ENCODE results near the gene RALGPS2.

The RALGPS2 gene

GRCh38 chr1:178927003-178927402, 202.0 kb downstream of the RALGPS2 start:
- DNase-seq = no peak

GRCh38 chr1:178928041-178928440, 203.0 kb downstream of the RALGPS2 start:
- DNase-seq = no peak

- no peak for DNase-seq
Measured at GRCh38 chr1:178928976-178929375, 203.9 kb downstream of the RALGPS2 start.

GRCh38 chr1:178931858-178932551, 207.0 kb downstream of the RALGPS2 start:
- no peak for DNase-seq

- no peak for DNase-seq
Measured at GRCh38 chr1:178932552-178932906, 207.5 kb downstream of the RALGPS2 start.

- no peak for DNase-seq
Measured at GRCh38 chr1:178933105-178933561, 208.1 kb downstream of the RALGPS2 start.

GRCh38 chr1:178933709-178934490, 208.9 kb downstream of the RALGPS2 start:
- no peak for DNase-seq

GRCh38 chr1:178934546-178934945, 209.5 kb downstream of the RALGPS2 start:
- no peak for DNase-seq

- DNase-seq = no peak
Measured at GRCh38 chr1:178935610-178936009, 210.6 kb downstream of the RALGPS2 start.

- no peak for DNase-seq
Measured at GRCh38 chr1:178937695-178938094, 212.7 kb downstream of the RALGPS2 start.

- no peak for DNase-seq
Measured at GRCh38 chr1:178938101-178938958, 213.3 kb downstream of the RALGPS2 start.

GRCh38 chr1:178938959-178939317, 213.9 kb downstream of the RALGPS2 start:
- no peak for DNase-seq

GRCh38 chr1:178939338-178940067, 214.5 kb downstream of the RALGPS2 start:
- DNase-seq = no peak

GRCh38 chr1:178940068-178940765, 215.2 kb downstream of the RALGPS2 start:
- no peak for DNase-seq

GRCh38 chr1:178941261-178941689, 216.2 kb downstream of the RALGPS2 start:
- DNase-seq = no peak

- DNase-seq = no peak
Measured at GRCh38 chr1:178941849-178942248, 216.8 kb downstream of the RALGPS2 start.

GRCh38 chr1:178942285-178943198, 217.5 kb downstream of the RALGPS2 start:
- DNase-seq = peak; percentile 21

- DNase-seq = no peak
Measured at GRCh38 chr1:178944729-178945128, 219.7 kb downstream of the RALGPS2 start.

- DNase-seq = no peak
Measured at GRCh38 chr1:178945763-178946266, 220.8 kb downstream of the RALGPS2 start.

- no peak for DNase-seq
Measured at GRCh38 chr1:178946416-178946815, 221.4 kb downstream of the RALGPS2 start.

Measured in activated CD4-positive, alpha-beta T cell treated with anti-CD3 and anti-CD28 coated beads, Interleukin-2, amount 50 U/mL, for 16 hours (primary cell).